ENCODE measurements around the gene MEF2C. TPM values are rescaled to one million over a fixed set of nuclear protein-coding genes. Genes with fewer than 3 reads are reported as not detected.

The MEF2C gene
- total RNA-seq, 1 experiment from 2014 or later, result 1.7 TPM

- no peak for DNase-seq (ENCODE audit: low spot score)
- H3K27me3 Mint-ChIP-seq (ENCODE audit: low read depth), result no peaks in the 10 kb centered on the region
- no peaks in the 10 kb centered on the region for H3K9me3 Mint-ChIP-seq
- no peak for ATAC-seq
- ChIA-PET CTCF (no interaction called here), POLR2A (no interaction called here)
- H3K36me3 Mint-ChIP-seq, result no peaks in the 10 kb centered on the region
- no peak for TF ChIP-seq ZNF263 (CRISPR knock-in tag; IDR thresholded peaks at IDR 0.05; ENCODE audit: low read depth)
- TF ChIP-seq, protein P1, sequence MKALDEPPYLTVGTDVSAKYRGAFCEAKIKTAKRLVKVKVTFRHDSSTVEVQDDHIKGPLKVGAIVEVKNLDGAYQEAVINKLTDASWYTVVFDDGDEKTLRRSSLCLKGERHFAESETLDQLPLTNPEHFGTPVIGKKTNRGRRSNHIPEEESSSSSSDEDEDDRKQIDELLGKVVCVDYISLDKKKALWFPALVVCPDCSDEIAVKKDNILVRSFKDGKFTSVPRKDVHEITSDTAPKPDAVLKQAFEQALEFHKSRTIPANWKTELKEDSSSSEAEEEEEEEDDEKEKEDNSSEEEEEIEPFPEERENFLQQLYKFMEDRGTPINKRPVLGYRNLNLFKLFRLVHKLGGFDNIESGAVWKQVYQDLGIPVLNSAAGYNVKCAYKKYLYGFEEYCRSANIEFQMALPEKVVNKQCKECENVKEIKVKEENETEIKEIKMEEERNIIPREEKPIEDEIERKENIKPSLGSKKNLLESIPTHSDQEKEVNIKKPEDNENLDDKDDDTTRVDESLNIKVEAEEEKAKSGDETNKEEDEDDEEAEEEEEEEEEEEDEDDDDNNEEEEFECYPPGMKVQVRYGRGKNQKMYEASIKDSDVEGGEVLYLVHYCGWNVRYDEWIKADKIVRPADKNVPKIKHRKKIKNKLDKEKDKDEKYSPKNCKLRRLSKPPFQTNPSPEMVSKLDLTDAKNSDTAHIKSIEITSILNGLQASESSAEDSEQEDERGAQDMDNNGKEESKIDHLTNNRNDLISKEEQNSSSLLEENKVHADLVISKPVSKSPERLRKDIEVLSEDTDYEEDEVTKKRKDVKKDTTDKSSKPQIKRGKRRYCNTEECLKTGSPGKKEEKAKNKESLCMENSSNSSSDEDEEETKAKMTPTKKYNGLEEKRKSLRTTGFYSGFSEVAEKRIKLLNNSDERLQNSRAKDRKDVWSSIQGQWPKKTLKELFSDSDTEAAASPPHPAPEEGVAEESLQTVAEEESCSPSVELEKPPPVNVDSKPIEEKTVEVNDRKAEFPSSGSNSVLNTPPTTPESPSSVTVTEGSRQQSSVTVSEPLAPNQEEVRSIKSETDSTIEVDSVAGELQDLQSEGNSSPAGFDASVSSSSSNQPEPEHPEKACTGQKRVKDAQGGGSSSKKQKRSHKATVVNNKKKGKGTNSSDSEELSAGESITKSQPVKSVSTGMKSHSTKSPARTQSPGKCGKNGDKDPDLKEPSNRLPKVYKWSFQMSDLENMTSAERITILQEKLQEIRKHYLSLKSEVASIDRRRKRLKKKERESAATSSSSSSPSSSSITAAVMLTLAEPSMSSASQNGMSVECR (CRISPR knock-in tag; IDR thresholded peaks at IDR 0.05; ENCODE audit: borderline replicate concordance), result no peak
- H3K4me1 Mint-ChIP-seq, result peaks cover 3% of the 10 kb centered on the region
- no peak overlapping the region for H3K4me3 Mint-ChIP-seq
- H3K27ac Mint-ChIP-seq, result no peak overlapping the region
These were observed 42.9 kb upstream of the MEF2C start for GRCh38 chr5:88925692-88926490.

DNA sequence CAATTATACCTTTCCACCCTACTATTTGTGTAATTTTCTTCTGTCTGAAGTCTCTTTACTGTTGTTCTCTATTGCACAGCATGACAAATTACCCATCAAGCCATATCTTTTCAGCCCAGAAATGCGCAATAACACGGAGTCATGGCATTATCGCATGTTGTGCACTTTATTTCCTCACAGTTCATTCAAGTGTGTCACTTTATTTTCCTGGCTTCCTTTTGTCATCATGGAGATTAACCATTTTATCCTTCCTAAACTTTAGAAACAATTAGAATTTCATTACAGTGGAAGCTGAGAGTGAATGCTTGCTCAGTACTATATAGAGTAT is 41.3 kb upstream of the MEF2C start:
- no peaks in the 10 kb centered on the region for H3K36me3 Mint-ChIP-seq
- DNase-seq (ENCODE audit: low spot score) (no peak), ATAC-seq (no peak)
- H3K27me3 Mint-ChIP-seq (ENCODE audit: low read depth), result no peaks in the 10 kb centered on the region
- H3K9me3 Mint-ChIP-seq, result peaks cover 4% of the 10 kb centered on the region
- no peaks in the 10 kb centered on the region for H3K4me1 Mint-ChIP-seq
- H3K27ac Mint-ChIP-seq, result no peak overlapping the region
- H3K4me3 Mint-ChIP-seq, result no peak overlapping the region
- ChIA-PET CTCF (no interaction called here), POLR2A (no interaction called here)
- TF ChIP-seq AFF4 (CRISPR knock-in tag; IDR thresholded peaks at IDR 0.05; ENCODE audit: borderline replicate concordance) (no peak), JUN (CRISPR knock-in tag; IDR thresholded peaks at IDR 0.05) (no peak), OVOL2 (CRISPR knock-in tag; IDR thresholded peaks at IDR 0.05; ENCODE audit: borderline replicate concordance) (no peak), ZNF281 (CRISPR knock-in tag; IDR thresholded peaks at IDR 0.05) (no peak), ATF3 (CRISPR knock-in tag; conservative IDR thresholded peaks at IDR 0.05) (no peak), ZBTB43 (CRISPR knock-in tag; IDR thresholded peaks at IDR 0.05) (no peak), FOXP1 (CRISPR knock-in tag; IDR thresholded peaks at IDR 0.05; ENCODE audit: borderline replicate concordance) (no peak), ATF1 (CRISPR knock-in tag; IDR thresholded peaks at IDR 0.05) (no peak), CDX4 (CRISPR knock-in tag; IDR thresholded peaks at IDR 0.05; ENCODE audit: borderline replicate concordance) (no peak), E2F1 (CRISPR knock-in tag; IDR thresholded peaks at IDR 0.05) (no peak), ZNF121 (CRISPR knock-in tag; IDR thresholded peaks at IDR 0.05) (no peak), ZNF263 (CRISPR knock-in tag; IDR thresholded peaks at IDR 0.05; ENCODE audit: low read depth) (no peak)
- TF ChIP-seq, protein P2, sequence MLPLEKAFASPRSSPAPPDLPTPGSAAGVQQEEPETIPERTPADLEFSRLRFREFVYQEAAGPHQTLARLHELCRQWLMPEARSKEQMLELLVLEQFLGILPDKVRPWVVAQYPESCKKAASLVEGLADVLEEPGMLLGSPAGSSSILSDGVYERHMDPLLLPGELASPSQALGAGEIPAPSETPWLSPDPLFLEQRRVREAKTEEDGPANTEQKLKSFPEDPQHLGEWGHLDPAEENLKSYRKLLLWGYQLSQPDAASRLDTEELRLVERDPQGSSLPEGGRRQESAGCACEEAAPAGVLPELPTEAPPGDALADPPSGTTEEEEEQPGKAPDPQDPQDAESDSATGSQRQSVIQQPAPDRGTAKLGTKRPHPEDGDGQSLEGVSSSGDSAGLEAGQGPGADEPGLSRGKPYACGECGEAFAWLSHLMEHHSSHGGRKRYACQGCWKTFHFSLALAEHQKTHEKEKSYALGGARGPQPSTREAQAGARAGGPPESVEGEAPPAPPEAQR (CRISPR knock-in tag; IDR thresholded peaks at IDR 0.05), result no peak
